Measurements from ENCODE around the gene DPY19L3.

DPY19L3 gene

DNA sequence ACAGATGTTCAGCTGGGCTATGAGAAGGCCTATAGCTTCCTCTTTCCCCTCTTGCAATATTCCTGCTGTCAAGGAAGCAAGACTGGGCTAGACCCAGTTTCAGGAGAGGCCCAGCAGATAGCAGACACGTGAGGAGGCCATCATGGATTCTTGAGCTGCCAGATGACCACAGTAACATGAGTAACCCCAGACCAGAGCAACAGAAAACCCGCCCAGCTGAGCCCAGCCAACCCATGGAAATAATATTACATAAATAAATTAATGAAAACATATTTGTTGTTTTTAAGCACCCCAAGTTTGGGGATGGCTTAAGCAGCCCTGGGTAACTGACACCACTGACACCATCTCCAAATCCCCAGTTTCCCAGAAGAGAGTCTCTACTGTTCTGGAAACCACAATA is 125.2 kb downstream of the DPY19L3 start:
- DNase-seq (ENCODE audit: low read depth), result no peak
- TF ChIP-seq, protein P1, sequence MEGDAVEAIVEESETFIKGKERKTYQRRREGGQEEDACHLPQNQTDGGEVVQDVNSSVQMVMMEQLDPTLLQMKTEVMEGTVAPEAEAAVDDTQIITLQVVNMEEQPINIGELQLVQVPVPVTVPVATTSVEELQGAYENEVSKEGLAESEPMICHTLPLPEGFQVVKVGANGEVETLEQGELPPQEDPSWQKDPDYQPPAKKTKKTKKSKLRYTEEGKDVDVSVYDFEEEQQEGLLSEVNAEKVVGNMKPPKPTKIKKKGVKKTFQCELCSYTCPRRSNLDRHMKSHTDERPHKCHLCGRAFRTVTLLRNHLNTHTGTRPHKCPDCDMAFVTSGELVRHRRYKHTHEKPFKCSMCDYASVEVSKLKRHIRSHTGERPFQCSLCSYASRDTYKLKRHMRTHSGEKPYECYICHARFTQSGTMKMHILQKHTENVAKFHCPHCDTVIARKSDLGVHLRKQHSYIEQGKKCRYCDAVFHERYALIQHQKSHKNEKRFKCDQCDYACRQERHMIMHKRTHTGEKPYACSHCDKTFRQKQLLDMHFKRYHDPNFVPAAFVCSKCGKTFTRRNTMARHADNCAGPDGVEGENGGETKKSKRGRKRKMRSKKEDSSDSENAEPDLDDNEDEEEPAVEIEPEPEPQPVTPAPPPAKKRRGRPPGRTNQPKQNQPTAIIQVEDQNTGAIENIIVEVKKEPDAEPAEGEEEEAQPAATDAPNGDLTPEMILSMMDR (IDR thresholded peaks at IDR 0.05; ENCODE audit: low read length, missing control alignments), result no peak
- no peak overlapping the region for H3K4me3 ChIP-seq (replicated peaks; ENCODE audit: low read depth, low read length)

DNA sequence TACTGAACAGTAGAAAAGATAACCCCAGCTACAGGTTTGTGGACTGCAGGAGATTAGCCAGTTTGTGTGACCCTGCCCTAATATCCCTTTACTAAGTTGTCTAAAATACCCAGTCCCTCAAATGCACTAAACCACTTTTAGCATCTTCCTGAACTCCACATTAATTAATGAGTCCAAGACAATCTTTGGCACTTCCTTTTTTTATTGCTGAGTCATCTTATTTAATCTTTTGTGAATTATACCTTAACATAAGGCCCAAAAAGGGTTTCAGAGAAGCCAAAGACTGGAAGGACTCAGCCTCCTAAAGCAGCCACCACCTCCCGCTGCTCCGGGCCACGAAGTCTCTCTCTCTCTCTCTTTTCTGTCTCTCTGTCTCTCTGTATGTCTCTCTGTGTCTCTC is 126.7 kb downstream of the DPY19L3 start:
- no peak overlapping the region for H3K4me3 ChIP-seq (replicated peaks; ENCODE audit: low read depth, low read length)
- DNase-seq (ENCODE audit: low read depth), result no peak
- TF ChIP-seq, protein P1 (IDR thresholded peaks at IDR 0.05; ENCODE audit: low read length, missing control alignments), result no peak

All from fibroblast of pulmonary artery (primary cell).